ENCODE measurements around the gene ZSCAN5A.

DNA sequence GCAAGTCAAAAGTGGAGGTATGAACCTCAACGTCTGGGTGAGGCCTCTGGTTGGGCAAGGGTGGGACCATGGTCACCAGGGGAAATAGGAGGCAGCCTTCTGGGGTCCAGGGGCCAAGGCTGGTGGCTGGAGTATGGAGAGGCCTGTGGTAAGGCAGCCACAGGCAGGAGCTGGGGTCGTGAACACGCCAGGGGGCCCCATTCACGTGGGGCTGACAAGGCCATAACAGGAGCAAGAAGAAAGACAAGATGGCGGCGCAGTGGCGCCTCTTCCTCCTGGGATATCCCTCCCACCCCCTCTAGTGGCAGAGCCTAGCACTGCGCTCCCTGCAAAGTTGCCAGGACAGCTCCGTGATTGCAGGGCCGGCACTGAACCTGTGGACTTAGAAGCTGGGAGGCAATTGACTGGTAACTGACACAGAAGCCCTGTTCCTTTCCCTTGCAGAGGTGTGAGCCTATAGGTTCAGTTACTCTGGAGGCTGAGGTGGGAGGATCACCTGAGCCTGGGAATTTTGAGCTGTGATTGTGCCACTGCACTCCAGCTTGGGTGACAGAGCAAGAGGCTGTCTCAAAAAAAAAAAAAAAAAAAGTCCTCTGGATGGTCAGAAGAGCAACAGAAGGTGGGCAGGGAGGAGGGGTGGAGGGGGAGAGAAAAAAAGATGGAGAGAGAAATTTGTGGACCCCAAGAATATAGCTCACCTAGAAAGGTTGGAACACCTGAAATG lies 61.8 kb downstream of the ZSCAN5A start:
- TF ChIP-seq, protein P1, sequence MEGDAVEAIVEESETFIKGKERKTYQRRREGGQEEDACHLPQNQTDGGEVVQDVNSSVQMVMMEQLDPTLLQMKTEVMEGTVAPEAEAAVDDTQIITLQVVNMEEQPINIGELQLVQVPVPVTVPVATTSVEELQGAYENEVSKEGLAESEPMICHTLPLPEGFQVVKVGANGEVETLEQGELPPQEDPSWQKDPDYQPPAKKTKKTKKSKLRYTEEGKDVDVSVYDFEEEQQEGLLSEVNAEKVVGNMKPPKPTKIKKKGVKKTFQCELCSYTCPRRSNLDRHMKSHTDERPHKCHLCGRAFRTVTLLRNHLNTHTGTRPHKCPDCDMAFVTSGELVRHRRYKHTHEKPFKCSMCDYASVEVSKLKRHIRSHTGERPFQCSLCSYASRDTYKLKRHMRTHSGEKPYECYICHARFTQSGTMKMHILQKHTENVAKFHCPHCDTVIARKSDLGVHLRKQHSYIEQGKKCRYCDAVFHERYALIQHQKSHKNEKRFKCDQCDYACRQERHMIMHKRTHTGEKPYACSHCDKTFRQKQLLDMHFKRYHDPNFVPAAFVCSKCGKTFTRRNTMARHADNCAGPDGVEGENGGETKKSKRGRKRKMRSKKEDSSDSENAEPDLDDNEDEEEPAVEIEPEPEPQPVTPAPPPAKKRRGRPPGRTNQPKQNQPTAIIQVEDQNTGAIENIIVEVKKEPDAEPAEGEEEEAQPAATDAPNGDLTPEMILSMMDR (IDR thresholded peaks at IDR 0.05): peak; percentile 77 to 90 (median 82)
- TF ChIP-seq POLR2A (IDR thresholded peaks at IDR 0.05): no peak
